ENCODE data around the gene BUB1. TPM values are rescaled to one million over a fixed set of nuclear protein-coding genes. Genes with fewer than 3 reads are reported as not detected.

BUB1 gene
- total RNA-seq, 4 donors from 2014 or later, result 0.24 to 2.0 (median 0.92) TPM

GRCh38 chr2:110645616-110646015 lies 32.2 kb downstream of the BUB1 start:
- no peak for DNase-seq
- no peak for TF ChIP-seq CTCF (IDR thresholded peaks at IDR 0.05)
- TF ChIP-seq POLR2A (IDR thresholded peaks at IDR 0.05), result no peak
- Histone ChIP-seq H3K27ac (no peak overlapping the region), H3K27me3 (no peaks in the 10 kb centered on the region), H3K4me3 (replicated peaks in 1 of 3) (no peak overlapping the region), H3K4me1 (no peaks in the 10 kb centered on the region), H3K36me3 (no peaks in the 10 kb centered on the region), H3K9me3 (no peaks in the 10 kb centered on the region)
- intact Hi-C loops (cut with DNase I), result no loop called here
- 73 to 81% methylated on average over 2 of the region's 2 CpGs for WGBS, 2 donors

DNA sequence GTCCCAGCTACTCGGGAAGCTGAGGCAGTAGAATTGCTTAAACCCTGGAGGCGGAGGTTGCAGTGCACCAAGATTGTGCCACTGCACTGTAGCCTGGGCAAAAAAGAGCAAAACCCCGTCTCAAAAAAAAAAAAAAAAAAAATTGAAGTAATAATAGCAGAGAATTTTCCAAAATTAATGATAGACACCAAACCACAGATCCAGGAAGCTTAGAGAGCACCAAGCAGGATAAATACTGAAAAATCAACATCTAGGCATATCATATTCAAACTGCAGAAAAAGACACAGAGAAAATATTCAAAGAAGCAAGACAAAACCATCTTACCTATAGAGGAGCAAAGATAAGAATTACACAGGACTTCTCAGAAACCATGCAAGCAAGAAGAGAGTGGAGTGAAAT lies 33.5 kb downstream of the BUB1 start:
- H3K4me1 ChIP-seq, result no peaks in the 10 kb centered on the region
- TF ChIP-seq CTCF (IDR thresholded peaks at IDR 0.05) (no peak), POLR2A (IDR thresholded peaks at IDR 0.05) (no peak)
- no peaks in the 10 kb centered on the region for H3K36me3 ChIP-seq
- no peaks in the 10 kb centered on the region for H3K27me3 ChIP-seq
- no peak for DNase-seq
- intact Hi-C loops (cut with DNase I), result no loop called here
- no peak overlapping the region for H3K4me3 ChIP-seq (replicated peaks in 1 of 3)
- H3K27ac ChIP-seq, result no peak overlapping the region
- H3K9me3 ChIP-seq, result no peaks in the 10 kb centered on the region
- WGBS, 2 donors, result 96 to 98% methylated on average over 3 of the region's 3 CpGs

DNA sequence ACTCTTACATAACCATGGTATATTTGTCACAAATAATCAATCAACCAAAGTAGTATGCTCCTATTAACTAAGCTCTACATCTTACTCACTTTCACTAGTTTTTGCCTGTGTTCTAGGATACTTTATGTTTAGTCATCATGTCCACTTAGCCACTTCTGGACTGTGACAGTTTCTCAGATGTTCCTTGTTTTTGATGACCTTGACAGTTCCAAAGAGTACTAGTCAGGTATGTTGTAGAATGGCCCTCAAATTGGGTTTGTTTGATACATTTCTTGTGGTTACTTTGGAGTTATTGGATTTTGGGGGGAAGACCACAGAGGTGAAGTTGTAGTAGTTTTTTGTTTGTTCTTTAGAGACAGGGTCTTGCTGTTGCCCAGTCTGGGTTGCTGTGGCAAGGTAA lies 35.5 kb downstream of the BUB1 start:
- intact Hi-C loops (cut with DNase I), result no loop called here
- no peaks in the 10 kb centered on the region for H3K4me1 ChIP-seq
- no peak overlapping the region for H3K27ac ChIP-seq
- no peak for DNase-seq
- no peaks in the 10 kb centered on the region for H3K27me3 ChIP-seq
- no peak overlapping the region for H3K4me3 ChIP-seq (replicated peaks in 1 of 3)
- H3K9me3 ChIP-seq, result no peaks in the 10 kb centered on the region
- TF ChIP-seq CTCF (IDR thresholded peaks at IDR 0.05) (no peak), POLR2A (IDR thresholded peaks at IDR 0.05) (no peak)
- no peaks in the 10 kb centered on the region for H3K36me3 ChIP-seq

- H3K4me1 ChIP-seq, result no peaks in the 10 kb centered on the region
- H3K9me3 ChIP-seq, result no peaks in the 10 kb centered on the region
- no peaks in the 10 kb centered on the region for H3K36me3 ChIP-seq
- WGBS, 2 donors, result 80 to 94% methylated on average over 3 of the region's 3 CpGs
- H3K27me3 ChIP-seq, result no peaks in the 10 kb centered on the region
- DNase-seq, result no peak
- intact Hi-C loops (cut with DNase I), result no loop called here
- H3K27ac ChIP-seq, result no peak overlapping the region
- no peak overlapping the region for H3K4me3 ChIP-seq (replicated peaks in 1 of 3)
- TF ChIP-seq POLR2A (IDR thresholded peaks at IDR 0.05), result no peak
- no peak for TF ChIP-seq CTCF (IDR thresholded peaks at IDR 0.05)
Measured at GRCh38 chr2:110639972-110640371, 37.9 kb downstream of the BUB1 start.

DNA sequence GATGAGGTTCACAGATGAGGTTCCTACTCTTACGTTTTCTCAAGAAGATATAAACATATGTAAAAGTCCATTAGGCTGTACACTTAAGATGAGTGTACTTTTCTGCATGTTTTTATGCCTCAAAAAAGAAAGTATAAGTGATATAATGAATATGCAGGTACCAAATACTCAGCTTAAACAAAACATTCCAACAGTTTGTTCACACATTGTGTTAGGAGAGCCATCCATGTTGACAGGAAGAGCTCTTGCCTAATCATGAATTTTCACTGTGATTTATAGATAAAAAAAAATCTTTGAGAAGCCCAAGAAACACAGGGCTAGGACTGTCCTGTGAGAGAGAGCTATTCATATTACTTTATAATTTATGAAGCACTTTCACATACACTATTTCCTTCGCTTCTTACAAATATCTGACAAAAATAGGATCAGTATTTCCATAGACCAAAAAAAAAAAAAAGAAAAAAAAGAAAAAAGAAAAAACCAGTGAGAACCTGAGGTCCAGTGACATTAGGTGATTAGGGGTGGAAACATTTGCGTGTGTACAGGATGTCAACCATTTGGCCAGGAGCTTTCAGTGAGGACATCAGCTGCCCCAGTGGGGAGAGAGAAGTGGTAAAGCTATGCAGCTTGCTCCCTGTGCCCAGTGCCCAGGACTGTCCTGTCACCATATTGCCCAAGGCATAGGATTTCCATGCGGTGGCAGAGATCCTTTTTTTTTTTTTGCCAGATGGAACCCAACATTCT lies 38.7 kb downstream of the BUB1 start:
- no peak for DNase-seq
- Histone ChIP-seq H3K4me3 (replicated peaks in 1 of 3) (no peak overlapping the region), H3K27ac (no peak overlapping the region), H3K9me3 (no peaks in the 10 kb centered on the region), H3K27me3 (no peaks in the 10 kb centered on the region), H3K4me1 (no peaks in the 10 kb centered on the region), H3K36me3 (no peaks in the 10 kb centered on the region)
- 91 to 95% methylated on average over 4 of the region's 4 CpGs for WGBS, 2 donors
- no peak for TF ChIP-seq POLR2A (IDR thresholded peaks at IDR 0.05)
- no peak for TF ChIP-seq CTCF (IDR thresholded peaks at IDR 0.05)
- intact Hi-C loops (cut with DNase I), result no loop called here

Data from thyroid gland (tissue), 4 donors.